NCI-H1417 treated with DMSO at 0.1 percent for 48 hours (cell line): ENCODE data around the gene PRKCQ.

ENCODE experiments used
- DNase-seq: peaks from one replicate; lab custom pipeline; 2025; lab: John Stamatoyannopoulos, UW

PRKCQ gene

DNA sequence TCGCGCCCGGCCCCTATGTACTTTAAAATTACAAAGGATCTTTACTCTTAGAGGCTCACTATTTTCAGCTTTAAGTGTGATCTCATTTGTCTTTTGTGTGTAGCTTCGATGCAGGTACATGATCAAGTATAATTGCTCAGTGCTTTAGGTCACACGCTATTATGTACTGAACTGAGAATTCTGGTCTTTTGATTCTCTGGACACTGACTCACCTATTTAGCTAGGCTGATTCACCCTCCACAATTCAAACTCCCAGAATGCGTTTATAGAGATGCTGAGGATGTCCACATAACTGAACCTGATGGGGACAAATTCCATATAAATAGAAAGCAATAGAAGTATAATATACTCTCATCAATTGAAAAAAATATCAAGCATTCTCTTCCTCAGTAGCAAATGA lies 57.8 kb downstream of the PRKCQ start:
- no peak for DNase-seq

DNA sequence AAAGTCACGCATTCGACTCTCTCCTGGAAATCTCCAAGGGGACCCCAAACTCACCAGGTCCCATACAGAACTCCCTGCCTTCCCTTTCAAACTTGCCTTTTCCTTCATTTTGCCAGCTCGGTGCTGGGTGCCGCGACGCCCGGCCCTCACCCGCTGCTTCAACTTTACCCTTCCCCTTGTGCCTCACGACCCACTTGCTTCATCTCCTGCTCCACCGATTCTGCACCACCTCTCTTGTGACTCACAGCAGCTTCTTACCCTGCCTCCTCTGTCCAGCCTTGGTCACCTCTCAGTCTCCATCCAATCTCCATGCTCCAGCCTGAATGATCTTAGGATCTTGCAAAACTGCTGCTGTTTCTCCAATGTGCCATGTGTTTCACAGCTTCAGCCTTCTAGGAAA lies 59.9 kb downstream of the PRKCQ start:
- no peak for DNase-seq

DNA sequence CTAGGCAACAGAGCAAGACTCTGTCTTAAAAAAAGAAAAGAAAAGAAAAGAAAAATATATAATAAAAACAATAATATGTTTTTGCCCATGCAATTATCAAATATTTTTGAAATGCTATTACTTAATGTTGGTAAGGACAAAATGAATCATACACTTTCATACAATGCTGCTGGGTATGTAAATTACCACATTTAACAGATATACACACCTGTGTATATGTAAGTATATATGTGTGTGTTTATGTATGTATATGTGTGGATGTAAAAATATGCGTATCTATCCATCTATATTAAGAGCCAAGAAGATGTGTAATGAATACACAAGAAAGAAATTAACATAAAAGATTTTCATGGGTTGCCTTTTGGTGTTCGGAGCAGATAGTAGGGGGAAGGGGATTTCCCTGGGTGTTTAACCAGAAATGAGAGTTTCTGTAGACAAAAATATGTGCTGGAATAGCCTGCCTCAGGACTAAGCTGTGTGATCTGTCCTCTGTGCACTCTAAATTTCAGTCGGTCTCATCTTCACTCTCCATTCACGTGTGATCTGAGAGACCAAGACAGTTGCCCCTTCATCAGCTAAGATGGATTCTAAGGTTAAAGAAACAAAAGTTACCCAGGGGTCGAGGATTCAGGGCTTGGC lies 61.2 kb downstream of the PRKCQ start:
- DNase-seq = no peak

DNA sequence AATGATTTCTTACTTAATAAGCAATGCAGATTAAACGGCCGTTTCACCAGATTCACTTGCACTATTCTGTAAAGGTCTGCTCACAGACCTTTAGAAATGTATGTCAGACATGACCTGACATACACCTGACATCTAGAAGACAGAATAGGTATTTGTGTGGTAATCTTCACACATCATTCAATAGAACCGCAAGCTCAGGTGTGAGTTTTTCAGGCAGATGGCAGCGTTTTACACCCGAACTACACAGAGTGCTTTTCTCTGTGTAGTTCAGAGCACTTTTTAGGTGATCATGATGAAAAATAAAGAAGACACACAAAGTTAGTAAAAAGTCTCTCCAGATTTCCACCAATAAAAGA lies 63.2 kb downstream of the PRKCQ start:
- DNase-seq = no peak

DNA sequence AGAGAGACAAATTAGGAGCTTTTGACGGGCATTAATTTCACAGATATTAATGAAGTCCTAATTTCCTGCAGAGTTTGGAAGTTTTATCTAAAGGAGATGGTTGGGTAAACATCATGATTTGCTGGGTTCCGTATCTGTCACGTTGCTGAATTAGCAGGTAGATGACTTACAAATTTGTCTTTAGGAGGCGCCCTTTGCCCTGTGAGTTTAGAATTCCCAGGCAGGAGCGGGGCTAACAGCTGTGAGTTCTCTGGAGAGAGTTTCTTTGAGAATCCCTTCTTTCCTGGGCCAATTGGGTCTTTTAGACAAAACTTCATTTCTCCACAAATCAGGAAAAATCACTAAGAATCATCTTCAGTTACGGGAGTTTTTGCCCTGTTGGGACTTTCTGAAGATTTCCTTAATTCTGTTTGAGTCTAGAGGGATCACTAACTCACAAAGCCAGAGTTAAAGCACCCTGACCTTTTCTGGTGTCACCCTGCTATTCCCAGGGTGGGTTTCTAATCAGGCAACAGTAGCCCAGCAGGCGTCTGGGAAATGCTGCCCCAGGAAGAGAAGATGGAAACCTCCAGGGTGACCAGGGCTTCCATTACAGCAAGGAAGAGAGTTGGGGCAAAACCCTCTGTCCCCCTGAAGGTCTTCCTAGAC lies 63.7 kb downstream of the PRKCQ start:
- DNase-seq = no peak

DNA sequence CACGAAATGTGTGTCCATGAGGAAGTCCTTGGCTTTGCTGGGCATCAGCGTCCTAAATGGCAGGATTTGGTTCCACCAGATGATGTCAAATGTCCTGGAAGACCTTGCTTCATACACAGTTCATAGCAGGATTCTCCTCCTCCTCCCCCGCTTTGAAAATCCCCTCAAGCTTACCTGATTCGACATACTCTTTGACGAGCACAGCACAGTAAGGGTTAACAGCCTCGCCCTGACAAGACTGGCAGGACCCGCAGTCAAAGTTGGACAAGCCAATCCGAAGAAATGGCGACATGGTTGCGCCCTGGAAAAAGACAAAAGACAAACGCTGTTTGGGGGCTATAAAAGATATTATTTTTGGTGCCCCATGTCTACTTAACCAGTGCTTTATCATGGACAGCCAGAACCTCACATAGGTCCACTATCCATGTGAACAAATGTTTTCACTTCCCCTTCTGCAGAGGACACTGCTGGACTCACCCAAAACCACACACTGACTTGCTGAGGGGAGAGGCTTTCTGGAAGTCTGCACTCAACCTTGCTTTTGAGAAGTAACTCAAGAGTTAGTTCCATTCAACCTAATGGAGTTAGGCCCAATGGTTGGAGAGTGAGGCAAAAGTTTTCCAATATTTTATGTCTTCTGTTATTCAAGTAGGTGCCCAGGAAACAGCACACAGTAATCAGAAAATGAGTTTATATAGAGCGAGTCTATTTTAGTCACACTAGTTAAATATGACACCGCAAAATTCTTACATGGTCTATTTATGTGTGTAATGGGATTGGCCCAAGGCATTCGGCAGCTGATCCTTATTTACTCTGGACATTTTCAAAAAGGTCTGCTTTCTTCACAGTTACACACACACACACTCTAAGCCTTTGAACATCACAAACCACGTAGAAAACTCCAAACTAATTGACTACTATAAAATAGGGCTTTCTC lies 65.0 kb downstream of the PRKCQ start:
- no peak for DNase-seq

DNA sequence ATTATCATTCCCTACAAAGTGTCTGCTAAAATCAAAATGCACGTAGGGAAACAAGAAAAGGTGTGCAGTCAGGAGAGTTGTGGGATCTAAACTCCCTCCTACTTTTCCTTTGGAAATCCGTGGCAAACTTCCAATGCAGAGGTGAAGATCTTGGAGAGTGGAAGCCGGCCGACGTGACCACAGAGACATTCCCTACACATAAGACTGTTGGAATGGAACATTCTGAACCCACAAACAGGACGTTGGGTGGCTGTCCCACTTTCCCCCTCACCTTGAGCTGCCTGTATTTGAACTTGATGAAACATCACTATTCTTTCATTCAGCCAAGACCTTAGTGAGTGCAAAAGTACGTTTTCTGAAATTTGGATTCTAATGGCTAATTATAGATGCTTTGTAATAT lies 65.9 kb downstream of the PRKCQ start:
- no peak for DNase-seq

DNA sequence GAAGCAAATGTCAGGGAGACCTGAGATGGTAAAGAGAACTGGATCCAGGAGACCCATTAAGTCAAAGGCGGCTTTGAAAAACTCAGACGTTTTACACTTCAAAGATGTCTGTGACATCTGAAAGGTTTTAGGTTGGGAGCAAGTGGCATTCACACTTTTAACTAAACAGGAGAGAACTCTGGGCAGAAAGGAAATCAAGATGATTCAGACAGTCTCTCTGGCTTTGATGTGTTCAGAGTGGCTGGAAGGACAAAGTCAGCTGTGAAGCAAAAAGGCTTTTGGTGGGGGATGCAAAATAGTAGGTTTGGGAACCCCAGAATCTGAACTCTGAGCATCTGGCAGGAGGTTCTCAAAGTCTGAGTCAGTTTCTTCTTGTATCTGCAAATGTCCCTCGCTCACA lies 66.6 kb downstream of the PRKCQ start:
- DNase-seq = no peak

DNA sequence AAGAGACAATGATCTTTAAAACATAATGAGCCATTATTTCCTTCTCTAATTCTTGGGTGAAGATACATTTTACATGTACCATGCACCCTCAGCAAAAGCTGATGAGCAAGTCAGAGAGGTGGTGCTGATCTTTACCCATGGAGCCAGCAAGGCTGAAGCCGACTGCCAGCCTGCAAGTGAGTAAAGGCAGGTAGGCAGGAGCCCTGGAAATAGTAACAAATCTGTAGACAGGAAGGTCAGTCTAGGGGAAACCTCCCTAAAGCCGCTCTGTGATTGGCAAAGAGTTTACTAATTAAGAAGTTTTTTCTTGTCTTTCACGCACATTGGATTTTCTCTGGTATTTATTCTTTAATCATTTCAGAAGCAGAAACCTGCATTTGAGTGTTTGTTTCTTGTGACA lies 67.9 kb downstream of the PRKCQ start:
- no peak for DNase-seq

DNA sequence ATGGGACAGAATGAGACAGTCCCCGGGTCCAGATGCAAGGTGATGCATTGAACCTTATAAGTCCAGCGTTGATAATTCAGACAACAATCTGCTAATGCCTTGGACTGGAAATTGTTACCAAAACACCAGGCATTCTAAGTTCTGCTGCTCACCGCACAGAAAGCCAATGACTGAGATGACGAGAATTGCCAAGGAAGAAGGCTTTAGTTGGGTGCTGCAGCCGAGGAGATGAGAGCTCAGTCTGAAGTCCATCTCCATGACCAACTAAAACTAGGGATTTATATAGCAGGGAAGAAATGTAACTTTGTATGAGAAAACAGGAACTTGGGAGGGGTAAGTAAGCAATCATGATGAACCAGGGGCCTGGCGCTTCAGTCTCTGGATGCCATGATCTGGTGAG lies 68.7 kb downstream of the PRKCQ start:
- no peak for DNase-seq

DNA sequence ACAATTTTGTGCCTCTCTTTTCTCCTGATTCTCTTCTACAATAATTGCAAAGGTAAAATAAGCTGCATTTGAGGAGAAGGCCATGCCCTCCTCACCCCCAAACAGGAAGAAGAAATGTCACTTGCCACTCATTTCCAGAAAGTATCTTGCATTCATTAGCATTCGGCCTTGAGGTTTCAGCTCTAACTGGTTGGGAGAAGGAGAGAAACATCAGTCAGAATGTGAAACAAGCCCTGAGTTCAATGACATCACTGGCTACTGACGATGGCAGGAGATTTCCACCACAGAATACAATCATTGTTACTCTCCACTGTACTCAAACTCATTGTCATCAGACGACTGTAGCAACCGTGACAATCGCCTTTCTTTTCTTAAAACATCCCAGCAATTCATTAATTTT lies 72.8 kb downstream of the PRKCQ start:
- no peak for DNase-seq

DNA sequence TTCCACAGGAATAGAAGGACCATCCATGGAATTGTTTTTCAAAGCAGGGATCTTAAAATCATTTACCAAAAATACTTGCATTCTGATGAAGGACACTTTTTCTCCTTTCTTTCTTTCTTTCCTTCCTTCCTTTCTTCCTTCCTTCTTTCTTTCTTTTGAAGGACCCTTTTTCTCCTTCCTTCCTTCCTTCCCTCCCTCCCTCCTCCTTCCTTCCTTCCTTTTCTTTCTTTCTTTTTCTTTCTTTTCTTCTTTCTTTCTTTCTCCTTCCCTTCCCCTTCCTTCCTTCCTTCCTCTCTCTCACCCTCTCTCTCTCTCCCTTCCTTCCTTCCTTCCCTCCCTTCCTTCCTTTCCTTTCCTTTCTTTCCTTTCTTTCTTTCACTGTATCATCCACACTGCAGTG lies 74.8 kb downstream of the PRKCQ start:
- no peak for DNase-seq

DNA sequence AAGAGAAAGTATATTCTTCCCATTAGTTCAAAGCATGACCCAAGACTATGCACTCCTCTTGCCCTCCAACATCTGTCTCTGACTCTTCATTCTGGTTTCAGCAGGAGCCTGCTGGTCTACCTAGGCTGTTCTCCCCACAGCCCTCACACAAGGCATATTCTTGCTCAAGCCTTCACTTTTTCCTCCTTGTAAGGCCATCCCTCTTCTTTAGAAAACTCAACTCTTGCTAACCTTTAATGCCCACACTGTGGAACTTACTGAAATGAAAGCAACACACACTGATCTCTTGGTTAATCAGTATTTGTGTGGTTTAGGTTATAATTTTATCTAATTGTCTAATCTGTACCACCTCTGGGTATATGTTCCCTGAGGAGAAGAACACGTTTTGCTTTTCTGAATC lies 75.8 kb downstream of the PRKCQ start:
- no peak for DNase-seq

DNA sequence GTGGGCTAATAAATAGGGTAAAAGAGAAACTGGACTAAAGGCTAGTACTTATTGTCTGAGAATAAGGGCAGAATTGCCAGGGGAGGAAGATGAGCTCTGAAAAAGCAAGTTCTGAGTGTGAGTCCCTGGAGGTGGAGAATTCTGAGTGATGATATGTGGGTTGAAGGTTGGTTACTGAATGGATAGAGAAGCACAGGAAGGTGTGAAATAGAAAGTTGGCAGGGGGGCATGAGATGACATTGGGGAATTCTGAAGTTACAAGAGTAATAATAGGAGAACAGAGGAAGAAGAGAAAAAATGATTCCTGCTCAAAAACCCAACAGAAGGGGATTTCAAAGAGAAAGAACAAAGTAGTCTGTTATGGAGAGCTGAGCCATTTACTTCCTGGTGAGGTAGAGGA lies 76.9 kb downstream of the PRKCQ start:
- DNase-seq = no peak

DNA sequence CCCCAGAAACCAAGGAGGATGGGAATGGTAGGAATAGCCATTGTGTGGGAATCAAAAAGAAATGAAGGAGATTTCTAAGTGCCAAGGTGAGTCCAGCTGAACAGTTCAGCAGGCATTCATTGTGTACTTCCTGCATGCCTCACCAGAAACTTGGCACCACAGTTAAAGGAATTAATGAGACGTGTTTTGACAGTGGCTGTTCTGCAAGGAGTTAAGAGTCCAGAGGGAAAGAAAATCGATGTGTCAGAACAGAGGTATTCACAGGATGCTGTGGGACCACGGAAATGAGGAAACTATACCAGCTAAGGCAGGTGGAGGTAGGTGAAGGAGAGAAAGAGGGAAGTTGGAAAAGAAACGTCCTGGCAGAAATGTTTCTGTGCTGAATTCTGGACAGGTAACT lies 78.1 kb downstream of the PRKCQ start:
- no peak for DNase-seq

DNA sequence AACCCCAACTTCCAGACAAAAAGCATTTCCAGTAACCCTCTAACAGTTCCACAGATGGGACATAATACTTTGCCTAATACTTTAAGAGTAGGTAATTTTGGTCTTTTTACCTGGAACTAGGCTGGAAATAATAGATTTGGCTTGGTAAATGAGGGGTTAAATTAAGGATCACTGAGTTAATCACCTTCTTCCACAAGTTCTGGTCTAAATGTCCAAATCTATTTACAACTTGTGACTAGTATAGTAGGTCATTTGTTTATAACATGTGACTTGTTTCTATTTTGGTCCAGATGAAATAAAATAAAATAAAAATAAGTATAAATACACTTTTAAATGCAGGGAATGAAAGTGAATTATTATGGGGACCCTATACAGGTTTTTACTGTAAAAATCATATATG lies 80.1 kb downstream of the PRKCQ start:
- DNase-seq = no peak

DNA sequence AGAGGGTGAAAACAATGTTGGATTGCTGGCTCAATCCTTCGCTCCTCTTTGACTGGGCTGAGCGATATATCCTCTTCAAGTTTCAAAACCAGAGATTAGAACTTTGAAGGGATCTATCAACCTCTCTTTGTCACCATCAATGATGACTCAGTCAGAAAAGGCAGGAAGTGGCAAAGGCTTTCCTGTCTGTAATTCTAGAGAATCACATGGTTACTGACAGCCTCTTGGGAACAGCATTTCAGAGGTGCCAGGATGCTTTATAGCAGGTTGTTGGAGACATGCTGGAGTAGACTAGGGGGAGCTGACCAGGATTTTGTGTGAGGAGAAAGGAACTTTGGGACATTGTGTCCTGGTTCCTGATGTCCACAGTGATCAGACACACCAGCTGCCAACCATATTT lies 81.3 kb downstream of the PRKCQ start:
- no peak for DNase-seq

DNA sequence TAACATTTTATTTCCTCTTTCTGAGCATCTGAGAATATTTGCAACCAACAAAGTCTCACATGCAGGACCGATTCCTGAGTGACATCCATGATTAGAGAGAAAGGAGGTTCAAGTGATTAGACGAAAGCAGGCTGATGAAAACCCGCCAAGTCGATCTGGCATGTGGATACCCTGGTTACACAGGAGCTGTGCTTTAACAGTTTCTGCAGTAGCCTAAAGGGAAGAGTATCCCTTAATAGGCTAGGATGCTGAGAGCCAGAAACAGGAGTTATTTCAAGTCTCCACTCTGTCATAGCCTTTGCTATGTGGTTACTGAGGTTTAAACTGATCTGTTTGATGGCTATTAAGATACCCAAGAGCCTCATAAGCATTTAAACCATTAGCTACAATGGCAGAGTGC lies 82.5 kb downstream of the PRKCQ start:
- no peak for DNase-seq

DNA sequence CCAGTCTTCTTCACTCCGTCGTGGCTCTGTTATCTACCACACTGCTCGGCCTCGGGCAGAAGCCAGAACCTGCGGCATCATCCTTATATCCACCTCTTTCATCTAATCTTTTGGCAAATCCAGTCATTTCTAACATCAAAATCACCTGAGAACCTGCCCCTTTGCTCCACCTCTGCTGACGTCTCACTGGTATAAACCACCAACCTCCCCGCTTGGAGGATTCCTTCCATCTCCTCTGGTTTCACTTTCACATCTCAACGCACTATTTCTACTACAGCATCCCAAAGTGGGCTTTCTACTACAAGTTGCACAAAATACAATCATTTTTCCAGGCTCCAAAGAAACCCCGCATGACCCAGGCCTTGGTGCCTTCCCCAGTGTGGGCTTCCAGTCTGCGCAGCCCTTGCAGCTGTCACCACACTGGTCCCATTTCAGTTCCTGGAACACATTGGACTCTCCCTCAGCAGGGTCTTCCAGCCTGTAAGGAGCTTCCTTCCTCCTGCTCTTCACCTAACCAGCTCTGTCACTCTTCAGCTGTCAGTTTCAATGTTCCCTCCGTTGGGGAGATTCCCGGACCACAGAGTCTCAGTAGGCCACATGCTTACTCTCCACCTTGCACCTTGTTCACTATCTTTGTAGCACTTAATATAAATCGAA lies 85.0 kb downstream of the PRKCQ start:
- DNase-seq = no peak

DNA sequence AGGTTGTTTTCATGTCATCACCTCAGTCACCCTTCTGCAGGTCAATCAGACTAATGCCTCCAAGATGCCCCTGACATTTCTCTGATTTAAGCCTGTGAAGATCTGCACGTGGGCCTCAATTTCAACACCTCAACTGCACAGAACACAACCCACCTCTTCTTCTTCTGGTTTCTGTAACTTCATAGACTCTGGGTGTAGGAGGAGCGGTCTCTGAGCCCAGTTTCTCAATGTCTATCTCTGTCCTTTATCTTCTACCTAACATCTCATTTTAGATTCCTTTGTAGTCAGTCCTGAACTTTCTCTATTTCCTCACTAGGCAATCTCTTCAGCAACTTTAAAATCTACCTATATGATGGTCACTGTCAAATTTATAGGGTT lies 85.6 kb downstream of the PRKCQ start:
- no peak for DNase-seq

DNA sequence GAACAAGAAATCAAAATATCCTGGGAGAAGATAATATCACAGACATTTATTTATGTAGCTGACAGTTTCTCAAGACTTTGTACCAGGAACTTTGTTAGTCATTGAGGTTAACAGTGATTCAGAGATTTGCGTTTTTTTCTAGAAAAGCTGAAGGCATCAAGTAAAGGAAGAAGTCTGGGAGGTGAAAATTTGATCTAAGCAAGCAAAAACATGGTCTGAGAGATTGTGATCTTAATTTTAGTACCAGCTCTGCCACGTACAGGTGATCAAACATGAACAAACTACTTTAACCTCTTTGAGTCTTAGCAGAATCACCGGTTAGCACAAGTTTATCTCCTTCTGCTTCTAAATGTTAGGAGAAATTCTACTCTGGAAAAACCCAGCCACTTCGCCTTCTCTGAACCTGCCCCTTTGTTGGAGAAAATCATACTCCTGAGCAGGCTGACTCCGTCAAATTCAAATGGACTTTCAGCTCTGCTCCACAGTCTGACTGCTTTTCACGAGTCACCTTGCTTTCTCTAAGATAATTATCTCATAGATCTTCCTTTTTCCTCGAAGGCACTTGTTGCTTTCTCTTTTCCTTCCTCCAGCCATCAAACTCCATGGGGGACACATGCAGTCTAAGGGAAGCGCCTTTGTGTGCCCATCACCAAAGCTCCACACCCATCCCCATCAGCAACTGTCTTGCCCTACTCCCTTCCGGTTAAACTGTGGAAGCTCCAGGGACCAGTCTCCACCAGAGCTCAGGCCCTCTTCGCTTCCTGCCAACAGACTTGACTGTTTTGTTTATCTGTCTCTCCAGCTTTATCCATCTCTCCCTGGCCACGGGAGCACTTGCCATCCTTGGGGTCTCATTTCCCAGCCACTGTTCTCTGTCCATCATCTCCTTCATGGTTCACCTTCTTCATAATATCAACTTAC lies 86.3 kb downstream of the PRKCQ start:
- DNase-seq = no peak

DNA sequence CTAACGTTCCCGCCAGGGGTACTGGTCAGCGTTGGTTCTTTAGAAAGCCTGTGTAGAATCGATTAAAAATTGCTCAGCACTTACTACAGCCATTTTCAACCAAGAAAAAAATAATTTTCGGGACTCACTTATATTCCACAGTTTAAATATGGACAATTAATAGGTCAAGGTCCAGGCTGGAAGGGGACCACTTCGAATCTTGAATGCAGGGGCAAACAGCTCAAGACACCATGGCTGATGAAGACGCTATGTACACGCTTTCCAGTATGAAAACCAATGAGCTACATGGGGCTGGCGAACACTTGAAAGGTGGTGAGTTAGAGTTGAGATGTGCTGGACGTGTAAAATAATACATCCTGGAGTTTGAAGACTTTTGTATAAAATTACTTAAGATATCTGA lies 87.2 kb downstream of the PRKCQ start:
- no peak for DNase-seq
